Ascending aorta (tissue), 2 donors: ENCODE results near the gene KRTAP10-8. TPM values are rescaled to one million over a fixed set of nuclear protein-coding genes. Genes with fewer than 3 reads are reported as not detected.

ENCODE experiments used
- DNase-seq, 2 donors: peaks; one replicate each; pipeline ENCODE4 v3.0.0-alpha.2; 2019; ENCODE audit warnings: low spot score in 2 of 2
- H3K27ac ChIP-seq, 2 donors: fragments of 200-600 bp; sonication (generic); one replicate each; pipeline ENCODE4 v1.5.1; 2016 to 2017; ENCODE audit warnings: mild to moderate bottlenecking in 1 of 2
- H3K27me3 ChIP-seq: fragments of 200-600 bp; sonication (generic); one replicate; pipeline ENCODE4 v1.5.1; 2017
- H3K36me3 ChIP-seq, 2 donors: fragments of 200-600 bp; sonication (generic); one replicate each; pipeline ENCODE4 v1.5.1; 2016
- H3K4me1 ChIP-seq, 2 donors: fragments of 200-600 bp; sonication (generic); one replicate each; pipeline ENCODE4 v1.5.1; 2016 to 2017; ENCODE audit warnings: mild to moderate bottlenecking in 1 of 2
- H3K4me3 ChIP-seq, 2 donors: fragments of 200-600 bp; sonication (generic); one replicate each; pipeline ENCODE4 v1.5.1; 2016 to 2017; ENCODE audit warnings: mild to moderate bottlenecking in 1 of 2
- H3K9me3 ChIP-seq, 2 donors: fragments of 200-600 bp; sonication (generic); one replicate each; pipeline ENCODE4 v1.5.1; 2016
- intact Hi-C: fragments of 100-400 bp; cut with DNase I; formaldehyde crosslinking; loops from one replicate; pipeline ENCODE4 v1.15.1; 2023
- total RNA-seq: library from RNA; depleted of rRNA; stranded (reverse); fragments of >200 nt; gene quantifications from one replicate; pipeline ENCODE4 v1.1.0, GENCODE V29; 2016
- TF ChIP-seq, protein P1 (sequence below), 3 experiments: fragments of 200-600 bp in 2 of 3; fragments of 450-650 bp in 1 of 3; sonication (generic) in 2 of 3; IDR thresholded peaks; one replicate each; pipeline ENCODE4 v1.5.1; 2016 to 2019; ENCODE audit warnings: antibody characterized with exemption in 3 of 3, mild to moderate bottlenecking in 1 of 3, moderate library complexity in 1 of 3

KRTAP10-8 gene
- total RNA-seq, 1 donor from 2014 or later = not detected

DNA sequence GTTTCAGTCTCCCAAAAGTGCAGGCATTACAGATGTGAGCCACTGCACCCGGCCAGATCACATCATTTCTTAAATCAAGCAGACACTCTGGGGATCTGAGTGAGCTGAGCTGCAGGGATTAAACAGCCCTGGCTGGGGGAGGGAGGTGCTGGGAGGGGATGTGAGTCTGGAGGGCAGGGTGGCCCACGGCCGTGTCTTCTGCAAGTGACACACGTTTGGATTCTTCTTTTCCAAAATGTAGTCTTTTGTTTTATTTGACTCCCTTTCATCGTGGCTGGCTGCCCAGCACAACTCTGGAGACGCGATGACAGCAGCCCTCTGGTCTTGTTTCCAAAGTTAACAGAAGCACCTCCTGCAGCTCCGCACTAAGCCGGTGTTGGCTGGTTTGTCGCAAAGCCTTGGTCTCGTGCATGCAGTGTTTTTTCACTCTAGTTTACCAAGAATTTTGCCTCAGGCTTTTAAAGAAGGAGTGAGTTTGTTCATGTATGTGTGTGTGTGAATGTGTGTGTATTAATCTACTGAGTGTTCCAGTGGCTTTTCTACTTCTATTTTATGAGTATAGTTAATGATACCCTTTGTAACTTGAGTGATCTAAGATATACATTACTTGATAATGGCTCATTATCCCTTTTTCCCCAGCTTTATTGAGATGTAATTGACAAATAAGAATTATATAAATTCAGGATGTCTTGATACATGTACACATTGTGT lies 28.6 kb upstream of the KRTAP10-8 start:
- Histone ChIP-seq H3K27me3 (no peaks in the 10 kb centered on the region), H3K27ac (no peak overlapping the region), H3K36me3 (no peaks in the 10 kb centered on the region), H3K4me3 (no peak overlapping the region), H3K4me1 (no peaks in the 10 kb centered on the region), H3K9me3 (peaks cover 3 to 7% of the 10 kb centered on the region in 2 donors)
- intact Hi-C loops = no loop called here
- TF ChIP-seq, protein P1, sequence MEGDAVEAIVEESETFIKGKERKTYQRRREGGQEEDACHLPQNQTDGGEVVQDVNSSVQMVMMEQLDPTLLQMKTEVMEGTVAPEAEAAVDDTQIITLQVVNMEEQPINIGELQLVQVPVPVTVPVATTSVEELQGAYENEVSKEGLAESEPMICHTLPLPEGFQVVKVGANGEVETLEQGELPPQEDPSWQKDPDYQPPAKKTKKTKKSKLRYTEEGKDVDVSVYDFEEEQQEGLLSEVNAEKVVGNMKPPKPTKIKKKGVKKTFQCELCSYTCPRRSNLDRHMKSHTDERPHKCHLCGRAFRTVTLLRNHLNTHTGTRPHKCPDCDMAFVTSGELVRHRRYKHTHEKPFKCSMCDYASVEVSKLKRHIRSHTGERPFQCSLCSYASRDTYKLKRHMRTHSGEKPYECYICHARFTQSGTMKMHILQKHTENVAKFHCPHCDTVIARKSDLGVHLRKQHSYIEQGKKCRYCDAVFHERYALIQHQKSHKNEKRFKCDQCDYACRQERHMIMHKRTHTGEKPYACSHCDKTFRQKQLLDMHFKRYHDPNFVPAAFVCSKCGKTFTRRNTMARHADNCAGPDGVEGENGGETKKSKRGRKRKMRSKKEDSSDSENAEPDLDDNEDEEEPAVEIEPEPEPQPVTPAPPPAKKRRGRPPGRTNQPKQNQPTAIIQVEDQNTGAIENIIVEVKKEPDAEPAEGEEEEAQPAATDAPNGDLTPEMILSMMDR (IDR thresholded peaks at IDR 0.05) = no peak
- DNase-seq = no peak

DNA sequence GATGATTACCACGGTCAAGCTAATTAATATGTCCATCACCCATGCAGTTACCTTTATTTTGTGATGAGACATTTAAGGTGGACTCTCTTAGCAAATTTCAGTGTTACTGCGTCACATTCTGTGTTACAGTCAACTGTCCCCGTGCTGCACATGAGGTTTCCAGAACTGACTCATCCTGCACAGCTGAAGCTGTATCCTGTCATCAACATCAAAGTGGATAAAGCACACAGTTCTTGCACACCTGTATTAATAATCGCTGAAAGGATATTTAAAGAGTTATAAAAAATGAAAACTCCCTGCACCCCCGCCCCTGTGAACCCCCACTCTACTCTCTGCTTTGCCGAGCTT lies 28.1 kb upstream of the KRTAP10-8 start:
- intact Hi-C loops = no loop called here
- Histone ChIP-seq H3K4me1 (no peaks in the 10 kb centered on the region), H3K27me3 (no peaks in the 10 kb centered on the region), H3K4me3 (no peak overlapping the region), H3K36me3 (no peaks in the 10 kb centered on the region), H3K9me3 (peaks cover 3 to 7% of the 10 kb centered on the region in 2 donors), H3K27ac (no peak overlapping the region)
- TF ChIP-seq, protein P1 (IDR thresholded peaks at IDR 0.05) = no peak
- DNase-seq = no peak

DNA sequence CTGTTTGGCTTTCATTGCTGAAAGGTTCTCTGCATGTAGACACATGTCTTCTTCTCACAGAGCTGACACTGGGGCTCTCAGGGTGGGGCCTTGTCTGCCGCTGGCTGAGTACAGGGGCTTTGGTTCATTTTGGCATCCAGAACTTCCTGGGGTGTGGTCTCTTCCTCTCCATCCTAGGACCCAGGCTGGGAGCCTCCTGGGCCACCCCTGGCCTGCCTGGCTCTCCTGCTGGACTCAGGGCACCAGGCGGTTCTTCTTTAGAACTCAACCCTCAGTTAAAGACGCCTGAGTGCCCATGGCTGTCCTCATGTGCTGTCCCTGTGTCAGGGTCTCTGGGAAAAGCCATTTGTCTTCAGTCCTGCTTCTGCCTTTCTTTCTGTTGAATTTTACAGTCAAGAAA lies 26.0 kb upstream of the KRTAP10-8 start:
- Histone ChIP-seq H3K9me3 (peaks cover 3 to 5% of the 10 kb centered on the region in 2 donors), H3K4me1 (no peaks in the 10 kb centered on the region), H3K36me3 (no peaks in the 10 kb centered on the region), H3K27ac (no peak overlapping the region), H3K27me3 (no peaks in the 10 kb centered on the region), H3K4me3 (no peak overlapping the region)
- DNase-seq = no peak
- TF ChIP-seq, protein P1 (IDR thresholded peaks at IDR 0.05) = no peak
- intact Hi-C loops = no loop called here

DNA sequence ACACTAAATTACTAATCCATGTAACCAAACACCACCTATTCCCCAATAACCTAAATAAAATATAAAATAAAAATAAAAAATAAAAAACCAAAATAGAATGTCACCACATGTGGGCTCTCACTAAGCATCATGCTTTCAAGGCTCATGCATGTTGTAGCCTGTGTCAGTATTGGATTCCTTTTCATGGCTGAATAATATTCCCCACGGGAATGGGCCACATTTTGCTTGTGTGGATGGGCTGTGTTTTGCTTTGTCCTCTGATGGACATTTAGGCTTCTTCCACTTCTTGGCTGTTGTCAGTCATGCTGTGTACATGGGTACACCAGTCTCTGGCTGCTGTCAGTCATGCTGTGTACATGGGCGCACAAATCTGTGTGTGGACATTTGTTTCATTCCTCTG lies 22.8 kb upstream of the KRTAP10-8 start:
- intact Hi-C loops = no loop called here

DNA sequence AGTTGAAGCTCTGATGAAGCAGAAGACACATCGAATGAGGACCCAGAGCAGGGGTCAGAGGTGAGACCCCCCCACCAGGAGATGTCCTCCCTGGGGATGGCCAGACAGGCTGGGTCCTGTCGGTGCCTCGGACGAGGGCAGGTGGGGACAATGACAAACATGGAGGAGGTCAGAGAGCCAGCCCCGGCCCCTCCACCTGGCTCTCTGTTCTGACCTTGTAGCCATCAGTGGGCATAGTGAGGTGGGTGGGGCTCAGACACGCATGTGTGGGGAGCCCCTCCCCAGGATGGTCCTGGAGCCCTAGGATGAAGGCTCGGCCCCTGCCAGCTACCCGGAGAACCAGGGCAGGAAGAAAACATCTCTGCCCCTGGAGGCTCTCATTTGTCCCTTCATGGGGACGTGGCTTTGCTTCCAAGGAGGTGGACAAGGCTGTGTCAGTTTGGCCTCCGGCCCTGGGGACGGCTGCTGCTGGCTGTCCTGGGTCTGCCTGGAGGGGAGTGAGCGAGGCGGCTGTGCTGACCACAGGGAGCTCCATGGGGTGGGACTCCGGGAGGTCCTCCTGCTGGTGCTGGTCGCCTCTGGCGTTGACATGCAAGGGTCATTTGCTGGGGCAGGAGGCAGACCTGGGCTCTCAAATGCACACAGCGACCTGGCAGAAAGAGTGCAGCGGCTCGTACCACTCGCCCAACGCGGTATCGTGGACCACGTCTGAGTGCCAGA lies 22.1 kb upstream of the KRTAP10-8 start:
- Histone ChIP-seq H3K27ac (no peak overlapping the region), H3K36me3 (no peaks in the 10 kb centered on the region), H3K9me3 (no peaks in the 10 kb centered on the region), H3K4me1 (no peaks in the 10 kb centered on the region), H3K27me3 (no peaks in the 10 kb centered on the region), H3K4me3 (no peak overlapping the region)
- TF ChIP-seq, protein P1 (IDR thresholded peaks at IDR 0.05) = no peak
- intact Hi-C loops = no loop called here
- DNase-seq = no peak

More for the DNA sequence above, 22.8 kb upstream of the KRTAP10-8 start:
- no peaks in the 10 kb centered on the region for H3K4me1 ChIP-seq
- no peaks in the 10 kb centered on the region for H3K36me3 ChIP-seq
- H3K27ac ChIP-seq = no peak overlapping the region
- no peak for DNase-seq
- H3K4me3 ChIP-seq = no peak overlapping the region
- TF ChIP-seq, protein P1 (IDR thresholded peaks at IDR 0.05) = no peak
- no peaks in the 10 kb centered on the region for H3K27me3 ChIP-seq
- no peaks in the 10 kb centered on the region for H3K9me3 ChIP-seq
